Activated CD4-positive, alpha-beta T cell treated with anti-CD3 and anti-CD28 coated beads for 4 hours (primary cell): ENCODE results near the gene BLM.

Experiments used
- DNase-seq, 2 donors: peaks; one replicate each; pipeline ENCODE4 v3.0.0-alpha.2; 2020

The BLM gene

GRCh38 chr15:90857337-90857736 lies 140.2 kb downstream of the BLM start:
- DNase-seq = no peak

DNA sequence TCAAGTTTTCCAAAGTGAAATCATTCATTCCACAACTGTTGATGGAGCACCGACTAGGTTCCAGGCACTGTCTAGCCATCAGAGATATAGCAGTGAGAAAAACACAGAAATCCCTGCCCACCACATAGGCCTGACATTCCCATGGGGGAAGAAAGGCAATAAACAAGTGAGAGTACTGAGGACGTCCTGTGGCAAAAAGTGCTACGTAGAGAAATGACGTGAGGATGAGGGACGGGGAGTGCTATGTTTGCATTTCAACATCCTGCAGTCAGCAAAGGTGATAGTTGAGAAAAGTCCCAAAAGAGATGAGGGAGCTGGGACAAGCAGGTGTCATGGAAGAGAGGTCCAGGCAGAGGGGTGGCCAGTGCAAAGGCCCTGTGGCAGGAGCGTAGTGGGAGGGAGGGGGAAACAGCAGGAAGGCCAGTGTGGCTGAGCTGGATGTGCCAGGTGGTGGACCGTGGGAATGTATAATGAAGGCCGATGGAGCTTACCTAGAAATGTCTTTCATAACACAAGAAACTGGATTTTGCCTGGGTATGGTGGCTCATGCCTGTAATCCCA lies 140.8 kb downstream of the BLM start:
- no peak for DNase-seq

DNA sequence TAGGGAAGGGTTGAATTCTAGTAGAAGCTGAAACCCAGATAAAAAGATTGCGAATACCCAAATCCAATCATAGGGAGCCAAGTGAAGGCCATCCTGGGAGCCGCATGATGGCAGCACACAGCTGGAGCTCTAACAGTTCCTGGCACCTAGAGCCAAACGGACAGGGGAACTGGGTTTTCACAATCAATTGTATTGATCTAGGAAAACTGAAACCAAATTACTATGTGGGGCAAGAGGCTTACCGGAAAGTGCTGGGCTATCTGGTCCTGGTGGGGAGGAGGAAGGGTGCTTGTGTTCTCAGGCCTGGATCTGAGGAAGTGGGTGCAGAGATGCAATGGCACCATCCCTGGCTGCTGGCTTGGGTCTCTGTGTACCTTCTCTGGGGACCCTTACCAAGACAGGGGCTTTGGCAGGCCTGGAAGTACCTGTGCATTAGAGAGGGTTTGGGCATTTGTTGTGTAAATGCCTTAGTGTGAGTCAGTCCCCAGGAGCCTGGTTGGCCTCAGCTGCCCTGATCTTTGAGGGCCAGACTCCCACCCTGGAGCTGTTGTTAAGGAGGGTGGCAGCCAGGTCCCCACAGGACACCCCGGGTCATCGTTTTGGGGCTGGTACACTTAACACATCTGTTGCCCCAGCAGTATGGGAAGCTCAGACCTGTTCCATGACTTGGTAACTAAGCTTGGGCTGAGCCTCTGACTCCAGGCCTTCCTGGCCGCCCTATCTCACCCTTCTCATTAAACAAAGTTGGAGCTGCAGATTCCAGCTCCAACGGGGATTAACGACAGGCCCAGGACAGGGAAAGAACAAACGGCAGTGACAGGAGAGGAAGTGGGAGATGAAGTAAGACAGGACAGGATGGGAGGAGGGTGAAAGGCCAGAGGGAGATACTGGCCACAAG lies 142.3 kb downstream of the BLM start:
- no peak for DNase-seq

GRCh38 chr15:90860450-90860849 lies 143.3 kb downstream of the BLM start:
- DNase-seq = no peak

- no peak for DNase-seq
Observed at GRCh38 chr15:90860942-90861675, 144.0 kb downstream of the BLM start.

DNA sequence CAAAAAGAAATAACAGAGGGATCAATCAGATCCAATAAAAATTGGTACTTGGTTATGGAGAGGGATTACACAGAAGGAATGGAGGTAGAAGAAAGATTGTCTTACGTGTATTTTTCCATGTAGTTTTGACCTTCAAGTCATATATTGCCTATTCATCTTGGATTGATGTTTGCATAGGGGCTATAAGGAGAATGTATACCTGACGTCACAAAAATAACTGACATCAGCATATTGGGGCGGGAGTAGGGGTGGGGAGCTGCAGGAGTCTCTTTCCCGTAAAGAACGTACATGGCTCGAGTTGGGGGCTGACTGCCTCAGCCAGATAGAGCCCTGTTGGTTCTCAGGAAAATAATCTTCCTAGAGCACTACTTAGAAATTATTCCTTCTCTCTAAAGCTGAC lies 145.3 kb downstream of the BLM start:
- no peak for DNase-seq

GRCh38 chr15:90862964-90863778 lies 146.0 kb downstream of the BLM start:
- DNase-seq = no peak

DNA sequence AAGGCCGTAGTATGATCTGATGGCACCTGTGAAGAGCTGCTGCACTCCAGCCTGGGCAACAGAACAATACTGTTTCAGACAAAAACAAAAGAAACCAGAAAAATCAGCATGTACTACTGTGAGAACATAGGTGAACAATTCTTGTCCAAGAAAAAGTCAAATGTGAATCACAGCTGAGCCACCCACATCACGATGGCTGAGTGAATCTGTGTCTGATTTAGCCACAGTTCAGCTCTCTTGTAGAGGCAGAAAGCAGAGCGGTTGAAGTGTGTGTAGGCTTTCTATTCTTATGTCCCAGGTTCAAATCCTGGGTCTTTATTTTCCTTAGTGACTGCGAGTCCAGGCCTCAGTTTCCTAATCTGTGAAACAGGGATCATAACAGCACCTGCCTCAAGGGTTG lies 146.8 kb downstream of the BLM start:
- no peak for DNase-seq

DNA sequence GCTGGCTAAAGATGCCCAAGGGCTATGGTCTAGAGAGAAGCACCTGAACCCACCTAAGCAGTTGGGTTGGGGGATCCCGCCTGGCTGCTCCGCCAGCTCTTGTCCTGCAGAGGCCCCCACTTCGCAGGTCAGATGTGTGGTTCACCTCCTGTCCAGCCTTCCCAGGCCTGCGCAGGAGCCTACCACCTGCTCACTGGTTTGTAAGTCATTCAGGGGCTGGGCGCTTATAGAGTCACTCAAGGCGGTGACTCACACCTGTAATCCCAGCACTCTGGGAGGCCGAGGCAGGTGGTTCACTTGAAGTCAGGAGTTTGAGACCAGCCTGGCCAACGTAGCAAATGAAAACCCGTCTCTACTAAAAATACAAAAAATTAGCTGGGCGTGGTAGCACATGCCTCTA lies 147.4 kb downstream of the BLM start:
- DNase-seq = no peak

GRCh38 chr15:90865702-90866101 lies 148.6 kb downstream of the BLM start:
- no peak for DNase-seq
